Activated T-cell treated with anti-CD3 and anti-CD28 coated beads, Interleukin-2, amount 50 U/mL, for 4 hours (primary cell): ENCODE measurements around the gene CYP4A22. TPM values are rescaled to one million over a fixed set of nuclear protein-coding genes. Genes with fewer than 3 reads are reported as not detected.
"Not testable (repeated sequence)": the region's sequence is repeated elsewhere in the genome, so short reads cannot be mapped to it uniquely, and the experiment has no call there.

Experiments used
- ATAC-seq, 2 donors: fragments of 200-7000 bp; cut with Tn5 transposase; one replicate each; pipeline ENCODE4 v1.10.0; 2021
- DNase-seq: peaks from one replicate; pipeline ENCODE4 v3.0.0-alpha.2; 2020
- H3K27me3 Mint-ChIP-seq: one replicate; pipeline ENCODE4 v1.8.0; 2021; ENCODE audit warnings: low read depth, mixed read lengths
- H3K36me3 Mint-ChIP-seq: one replicate; pipeline ENCODE4 v1.8.0; 2022; ENCODE audit warnings: mixed read lengths; ENCODE audit not compliant: insufficient read depth
- H3K4me1 Mint-ChIP-seq: one replicate; pipeline ENCODE4 v1.8.0; 2021; ENCODE audit warnings: low read depth, mixed read lengths
- H3K4me3 Mint-ChIP-seq: one replicate; pipeline ENCODE4 v1.8.0; 2021; ENCODE audit warnings: mild to moderate bottlenecking, moderate library complexity, mixed read lengths
- H3K9me3 Mint-ChIP-seq: one replicate; pipeline ENCODE4 v1.8.0; 2021; ENCODE audit warnings: mixed read lengths
- total RNA-seq, 3 donors: library from RNA; stranded (reverse); gene quantifications; one replicate each; pipeline ENCODE4 v1.2.1, GENCODE V29; 2021

CYP4A22 gene
- total RNA-seq, 3 donors from 2014 or later, result not detected

DNA sequence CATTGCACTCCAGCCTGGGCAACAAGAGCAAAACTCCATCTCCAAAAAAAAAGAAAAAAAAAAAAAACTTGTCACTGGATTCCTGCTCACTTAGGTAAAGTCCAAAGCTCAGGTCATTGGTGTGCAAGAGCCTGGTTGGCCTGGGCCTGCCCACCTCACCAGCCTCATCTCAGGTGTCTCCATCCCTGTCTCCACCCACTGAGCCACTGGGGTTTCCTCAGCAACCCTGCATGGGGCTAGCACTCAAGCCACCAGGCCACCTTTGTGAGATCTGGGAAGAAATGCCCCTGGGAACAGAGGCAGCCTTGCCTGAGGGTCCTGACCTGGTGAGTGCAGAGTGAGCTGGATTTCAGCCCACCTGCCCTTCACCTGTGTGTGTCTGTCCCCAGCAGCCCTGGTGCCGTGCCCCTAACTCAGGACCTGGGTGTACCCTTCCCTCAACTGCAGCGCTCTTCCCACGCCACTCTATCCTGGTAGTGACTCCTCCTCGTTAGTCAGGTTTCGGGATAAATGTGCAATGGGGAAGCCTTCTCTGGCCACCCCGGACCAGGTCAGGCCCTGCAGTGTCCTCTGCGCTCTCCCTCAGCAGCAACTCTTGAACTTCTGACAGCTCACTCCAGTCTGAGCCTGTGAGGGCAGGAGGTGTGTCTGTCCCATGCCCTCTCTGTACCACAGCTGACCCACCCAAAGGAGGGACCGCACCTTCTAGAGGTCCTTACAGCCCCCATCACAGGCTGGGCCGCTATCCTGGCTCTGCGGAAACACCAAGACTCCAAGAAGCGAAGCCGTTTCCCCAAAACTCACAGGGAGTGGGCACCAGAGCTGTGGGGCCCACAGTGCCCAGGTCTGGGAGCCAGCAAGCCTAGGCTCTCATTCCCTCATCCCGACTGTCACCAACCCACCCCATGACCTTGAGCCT, 49.3 kb downstream of the CYP4A22 start:
- Mint-ChIP-seq H3K4me1 (no peaks in the 10 kb centered on the region), H3K9me3 (no peaks in the 10 kb centered on the region), H3K4me3 (no peak overlapping the region), H3K36me3 (no peaks in the 10 kb centered on the region), H3K27me3 (peaks cover 17% of the 10 kb centered on the region)
- DNase-seq (no peak), ATAC-seq (no peak)

DNA sequence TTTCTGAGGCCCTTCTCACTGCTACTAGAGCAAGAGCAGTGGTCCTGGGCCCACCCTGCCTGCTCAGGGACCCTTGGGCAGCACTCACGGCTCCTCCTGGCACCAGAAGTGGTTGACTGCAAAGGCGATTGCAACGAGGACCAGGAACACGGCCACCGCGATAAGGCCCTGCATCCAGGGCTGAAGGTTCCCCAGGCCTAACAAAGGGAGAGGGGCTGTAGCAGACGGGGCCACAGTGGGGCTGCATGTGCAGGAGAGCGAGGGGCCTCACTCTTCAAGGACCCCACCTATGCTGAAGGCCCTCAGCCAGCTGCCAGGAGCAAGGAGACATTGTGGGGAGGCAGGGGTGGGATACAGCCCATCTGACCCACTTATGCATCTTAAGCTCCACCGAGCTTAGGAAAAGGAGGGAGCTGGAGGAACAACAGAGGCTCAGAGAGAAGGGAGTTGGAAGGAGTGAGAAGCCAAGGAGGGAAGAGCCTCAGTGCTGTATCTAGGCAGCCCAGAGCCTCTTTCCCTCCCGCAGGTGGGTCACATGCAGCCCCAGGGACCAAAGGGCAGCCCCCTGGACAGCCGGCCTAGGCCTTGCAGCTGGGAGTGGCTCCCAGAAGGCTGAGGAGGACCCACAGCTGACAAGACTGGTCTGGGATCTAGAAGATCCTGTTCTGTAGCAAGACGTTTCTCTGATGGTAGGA, 50.1 kb downstream of the CYP4A22 start:
- Mint-ChIP-seq H3K4me1 (no peaks in the 10 kb centered on the region), H3K36me3 (no peaks in the 10 kb centered on the region), H3K4me3 (no peak overlapping the region), H3K9me3 (no peaks in the 10 kb centered on the region), H3K27me3 (peaks cover 11% of the 10 kb centered on the region)
- DNase-seq, result no peak
- no peak for ATAC-seq

DNA sequence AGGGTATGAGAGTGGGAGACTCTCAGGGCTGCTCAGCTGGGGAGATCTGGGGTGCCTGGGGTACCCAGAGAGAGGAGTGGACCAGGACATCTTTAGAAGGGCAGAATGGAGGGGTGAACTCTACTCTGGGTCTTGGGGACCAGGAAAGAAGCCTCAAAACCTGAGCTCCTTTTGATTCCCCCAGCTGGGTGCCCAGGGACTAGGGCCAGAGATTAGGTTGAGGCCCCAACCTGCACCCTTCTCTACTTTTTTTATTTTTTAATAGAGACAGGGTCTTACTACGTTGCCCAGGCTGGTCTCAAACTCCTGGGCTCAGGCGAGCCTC, 50.6 kb downstream of the CYP4A22 start:
- H3K4me1 Mint-ChIP-seq, result no peaks in the 10 kb centered on the region
- no peak for DNase-seq

DNA sequence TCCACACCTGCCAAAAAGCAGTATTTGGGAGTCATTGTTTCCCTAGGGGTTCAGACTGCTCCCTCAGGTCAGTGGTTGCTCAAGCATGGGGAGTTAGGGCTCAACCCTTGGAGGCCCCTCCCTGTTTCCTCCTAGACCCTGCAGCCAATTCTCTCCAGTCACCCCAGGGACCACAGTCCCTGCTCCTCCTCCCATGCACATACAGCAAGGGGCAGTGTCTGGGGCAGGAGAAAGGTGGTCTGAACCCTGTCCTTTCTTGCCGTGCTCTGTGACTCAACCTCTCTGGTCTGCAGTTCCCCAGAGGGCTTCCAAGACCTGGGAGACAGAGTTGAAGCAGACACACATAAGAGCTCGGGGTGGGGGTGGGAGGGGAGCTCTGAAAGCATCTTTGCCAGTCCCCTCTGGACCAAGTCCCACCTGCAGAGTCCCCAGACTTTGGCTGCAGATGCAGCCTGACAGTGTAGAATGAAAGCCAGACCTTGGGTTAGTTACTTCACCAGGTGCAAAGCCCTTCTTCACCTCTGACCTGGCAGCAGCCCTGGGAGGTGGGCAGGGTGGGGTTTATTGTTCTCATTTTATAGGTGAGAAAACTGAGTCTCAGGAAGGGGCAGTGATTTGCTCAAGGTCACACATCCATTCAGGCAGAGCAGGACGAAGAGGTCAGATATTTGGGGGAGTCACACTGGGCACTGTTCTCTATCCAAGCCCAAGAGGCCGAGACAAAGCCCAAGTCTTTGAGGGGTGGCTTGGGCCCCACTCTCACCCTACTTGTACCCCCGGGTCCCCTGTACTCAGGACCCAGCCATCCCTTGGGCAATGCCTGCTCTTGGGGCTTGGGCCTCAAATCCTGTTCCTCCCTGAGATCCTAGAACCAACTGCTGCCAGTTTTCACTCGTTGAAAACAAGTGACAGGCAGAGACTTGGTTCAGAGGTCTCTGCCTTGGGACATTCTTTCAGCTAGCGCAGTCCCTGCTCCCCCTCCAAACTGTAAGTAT, 51.8 kb downstream of the CYP4A22 start:
- Mint-ChIP-seq H3K9me3 (no peaks in the 10 kb centered on the region), H3K4me1 (no peaks in the 10 kb centered on the region), H3K27me3 (peaks cover 5% of the 10 kb centered on the region), H3K36me3 (no peaks in the 10 kb centered on the region), H3K4me3 (no peak overlapping the region)
- DNase-seq, result no peak
- no peak for ATAC-seq

More for the DNA sequence above, 50.6 kb downstream of the CYP4A22 start:
- Mint-ChIP-seq H3K27me3 (peaks cover 9% of the 10 kb centered on the region), H3K4me3 (no peak overlapping the region), H3K9me3 (no peaks in the 10 kb centered on the region), H3K36me3 (no peaks in the 10 kb centered on the region)
- ATAC-seq, result no peak

DNA sequence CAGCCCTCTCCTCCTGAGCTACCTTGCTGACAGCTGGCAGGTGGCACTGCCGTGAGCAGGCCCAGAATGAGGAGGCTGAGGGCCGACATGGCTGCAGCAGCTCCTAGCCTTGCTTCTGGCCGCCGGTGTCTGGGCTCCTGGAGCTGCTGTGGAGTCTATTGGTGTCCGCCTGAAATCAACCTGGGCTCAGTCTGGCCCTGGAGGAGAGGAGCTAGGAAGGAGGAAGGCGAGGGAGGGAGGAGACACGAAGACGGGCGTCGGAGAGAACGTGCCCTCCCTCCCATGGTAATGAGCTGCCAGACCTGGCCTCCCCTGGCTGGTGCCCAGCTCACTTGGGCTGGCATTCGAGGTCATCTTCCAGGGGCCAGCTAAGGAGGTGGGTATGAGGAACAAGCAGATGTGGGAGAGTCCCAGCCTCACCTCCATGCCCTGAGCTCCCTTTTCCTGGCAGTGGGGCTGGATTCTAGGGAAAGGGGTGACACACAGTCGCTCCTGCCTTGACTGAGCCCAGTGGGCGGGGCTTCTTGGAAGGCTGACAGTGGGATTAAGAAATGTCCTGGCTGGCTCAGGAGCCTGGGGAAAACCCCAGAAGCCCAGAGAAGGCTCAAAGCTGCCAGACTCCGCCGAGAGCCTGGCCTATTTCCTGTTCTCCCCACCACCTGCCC, 52.7 kb downstream of the CYP4A22 start, which contains the start of gene PDZK1IP1:
Gene PDZK1IP1 (minus strand): TSS at position 193 of the 665 bp plus-strand sequence. CDS start 104 bp downstream, at position 89.
- Mint-ChIP-seq H3K9me3 (no peaks in the 10 kb centered on the region), H3K36me3 (no peaks in the 10 kb centered on the region), H3K4me1 (no peaks in the 10 kb centered on the region), H3K4me3 (no peak within 1 kb of the TSS), H3K27me3 (peaks cover 5% of the 10 kb centered on the region)
- DNase-seq, result no peak
- ATAC-seq, result no peak

DNA sequence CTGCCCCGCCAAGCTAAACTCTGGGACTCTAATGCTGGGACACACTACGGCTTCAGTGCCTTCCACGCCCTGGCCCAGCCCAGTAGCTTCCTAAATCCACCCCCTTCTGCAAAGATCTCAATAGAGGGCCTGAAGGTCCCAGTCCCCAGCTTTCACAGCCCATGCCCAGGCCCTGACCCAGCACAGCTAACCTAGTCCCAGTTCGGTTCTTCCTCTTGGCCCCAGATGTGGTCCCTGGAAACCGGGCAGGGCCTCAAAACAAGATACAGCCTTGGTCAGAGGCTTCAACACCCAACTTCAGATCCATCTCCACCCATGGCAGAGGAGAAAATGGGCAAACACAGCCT, 53.2 kb downstream of the CYP4A22 start:
- Mint-ChIP-seq H3K4me1 (no peaks in the 10 kb centered on the region), H3K27me3 (peaks cover 5% of the 10 kb centered on the region), H3K4me3 (no peak overlapping the region), H3K9me3 (no peaks in the 10 kb centered on the region), H3K36me3 (no peaks in the 10 kb centered on the region)
- DNase-seq, result no peak
- ATAC-seq, result no peak

DNA sequence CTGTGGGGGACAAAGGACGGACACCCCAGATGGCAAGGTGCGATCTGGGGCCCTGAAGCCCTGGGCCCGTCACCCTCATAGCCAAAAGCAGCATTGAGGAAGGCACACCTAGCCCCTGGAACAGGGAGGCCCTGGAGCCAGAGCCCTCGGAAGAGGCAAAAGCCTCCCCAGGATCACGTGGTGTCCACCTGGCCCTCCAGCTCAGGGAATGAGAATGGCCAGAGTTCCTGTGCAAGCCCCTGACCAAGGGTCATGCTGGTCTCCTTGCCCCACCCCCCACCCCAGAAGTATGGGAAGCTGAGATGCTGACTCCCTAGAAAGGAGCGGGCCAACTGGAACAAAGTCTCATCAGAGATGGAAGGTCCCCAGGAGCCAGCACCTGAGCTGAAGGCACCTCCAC, 53.6 kb downstream of the CYP4A22 start:
- Mint-ChIP-seq H3K36me3 (no peaks in the 10 kb centered on the region), H3K9me3 (no peaks in the 10 kb centered on the region), H3K27me3 (peaks cover 5% of the 10 kb centered on the region), H3K4me3 (no peak overlapping the region), H3K4me1 (no peaks in the 10 kb centered on the region)
- ATAC-seq (no peak), DNase-seq (no peak)

DNA sequence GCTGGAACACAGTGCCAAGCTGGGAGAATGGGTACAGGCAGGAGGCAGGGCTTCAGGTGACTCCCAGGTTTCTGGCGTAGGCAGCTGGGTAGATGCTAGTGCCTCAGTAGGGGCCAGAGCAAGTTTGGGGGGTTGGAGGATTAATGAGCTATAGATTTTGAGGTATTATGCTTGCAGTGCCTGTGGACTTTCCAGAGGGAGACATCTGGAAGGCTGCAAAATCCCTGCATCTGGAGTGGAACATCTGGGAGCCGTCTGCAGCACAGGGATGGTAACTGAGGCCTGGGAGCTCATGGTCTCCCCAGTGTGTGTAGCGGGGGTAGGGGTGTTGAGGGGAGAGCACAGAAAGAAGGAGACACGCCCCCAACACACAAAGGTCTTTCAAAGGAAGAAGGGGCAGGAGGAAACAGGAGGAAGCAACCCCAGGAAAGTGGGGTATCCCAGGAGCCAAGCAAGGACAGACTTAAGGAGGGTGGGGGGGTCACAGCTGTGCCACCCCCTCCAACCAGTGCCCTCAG, 54.8 kb downstream of the CYP4A22 start:
- ATAC-seq, result no peak
- Mint-ChIP-seq H3K4me1 (no peaks in the 10 kb centered on the region), H3K27me3 (peaks cover 5% of the 10 kb centered on the region), H3K4me3 (no peak overlapping the region), H3K9me3 (no peaks in the 10 kb centered on the region), H3K36me3 (no peaks in the 10 kb centered on the region)
- no peak for DNase-seq

DNA sequence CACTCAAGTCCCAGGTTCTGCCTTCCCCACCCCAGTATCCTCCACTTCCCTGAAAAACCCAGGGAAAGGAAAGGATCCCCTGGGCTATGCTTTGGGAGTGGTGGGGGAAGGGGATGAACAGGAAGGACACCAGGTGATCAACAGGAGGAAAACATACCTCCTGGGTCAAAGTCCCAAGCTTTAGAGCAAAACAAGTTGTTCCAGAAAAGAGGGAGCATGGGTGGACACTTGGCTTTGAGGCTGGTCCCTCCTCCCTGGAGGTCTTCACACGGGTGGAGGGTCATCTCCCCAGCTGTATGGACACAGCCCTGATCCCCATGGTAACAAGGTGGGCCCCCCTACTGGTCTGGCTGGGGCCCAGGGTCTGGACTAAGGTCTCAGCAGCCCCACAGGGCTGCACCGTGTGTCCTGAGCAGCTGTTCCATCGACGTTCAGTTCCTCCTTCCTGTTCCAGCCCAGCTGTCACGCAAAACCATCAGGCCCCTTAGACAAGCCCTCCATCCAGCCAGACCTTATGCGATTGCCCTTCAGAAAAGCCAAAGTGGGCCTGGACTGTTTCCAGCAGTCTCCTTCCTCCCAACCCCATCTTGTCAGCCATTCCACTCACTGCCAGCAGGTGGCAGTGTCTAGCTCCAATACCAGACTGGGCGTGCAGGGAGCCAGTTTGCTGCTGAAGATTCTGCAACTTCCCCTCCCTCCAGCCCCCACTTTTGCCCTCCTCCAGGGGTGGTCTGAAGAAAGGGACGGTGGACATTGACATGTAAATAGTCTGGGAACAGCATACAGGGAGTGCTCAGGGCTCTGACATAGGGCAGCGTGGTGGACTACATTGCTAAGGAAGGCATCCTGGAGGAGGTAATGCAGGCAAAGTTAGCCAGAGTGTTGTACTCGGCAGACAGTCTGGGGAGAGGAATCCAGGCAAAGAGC, 55.5 kb downstream of the CYP4A22 start:
- DNase-seq (peak; percentile 53), ATAC-seq (peak; percentile 78 to 79)
- no peaks in the 10 kb centered on the region for H3K4me1 Mint-ChIP-seq
- H3K9me3 Mint-ChIP-seq, result no peaks in the 10 kb centered on the region
- no peaks in the 10 kb centered on the region for H3K36me3 Mint-ChIP-seq
- no peak overlapping the region for H3K4me3 Mint-ChIP-seq
- H3K27me3 Mint-ChIP-seq, result peaks cover 7% of the 10 kb centered on the region

DNA sequence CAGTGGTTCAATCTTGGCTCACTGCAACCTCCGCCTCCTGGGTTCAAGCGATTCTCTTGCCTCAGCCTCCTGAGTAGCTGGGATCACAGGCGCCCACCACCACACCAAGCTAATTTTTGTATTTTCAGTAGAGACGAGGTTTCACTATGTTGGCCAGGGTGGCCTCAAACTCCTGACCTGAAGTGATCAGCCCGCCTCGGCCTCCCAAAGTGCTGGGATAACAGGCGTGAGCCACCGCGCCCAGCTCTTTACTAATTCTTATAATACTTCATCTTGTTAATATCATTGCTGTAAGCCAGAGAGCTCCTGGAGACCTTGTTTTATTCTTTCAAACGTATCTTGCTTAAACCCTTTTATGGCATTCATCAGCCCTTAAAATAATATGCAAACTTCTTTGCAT, 56.3 kb downstream of the CYP4A22 start:
- not testable (repeated sequence) for H3K9me3 Mint-ChIP-seq, ATAC-seq, H3K36me3 Mint-ChIP-seq, H3K4me3 Mint-ChIP-seq, DNase-seq, H3K4me1 Mint-ChIP-seq
- H3K27me3 Mint-ChIP-seq, result peaks cover 13% of the 10 kb centered on the region

DNA sequence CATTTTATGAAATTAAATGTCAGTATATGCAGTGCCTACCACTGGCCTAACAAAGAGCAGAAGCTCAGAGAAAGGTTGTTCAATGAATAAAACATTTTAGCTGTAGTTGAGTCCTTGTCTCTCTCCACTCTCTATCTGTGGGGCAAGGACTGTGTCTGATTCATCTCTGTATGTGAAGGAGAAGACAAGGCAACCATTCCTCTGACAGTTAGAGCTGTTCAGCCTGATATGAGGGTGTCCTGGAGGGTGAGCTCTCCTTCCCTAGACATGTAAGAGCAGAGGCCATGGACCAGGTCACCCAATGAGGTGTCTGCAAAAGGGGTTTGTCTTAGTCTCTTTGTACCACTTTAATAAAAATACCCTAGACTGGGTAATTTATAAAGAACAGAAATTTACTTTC, 57.1 kb downstream of the CYP4A22 start:
- ATAC-seq (no peak), DNase-seq (no peak)
- H3K9me3 Mint-ChIP-seq, result no peaks in the 10 kb centered on the region
- peaks cover 22% of the 10 kb centered on the region for H3K27me3 Mint-ChIP-seq
- no peak overlapping the region for H3K4me3 Mint-ChIP-seq
- no peaks in the 10 kb centered on the region for H3K36me3 Mint-ChIP-seq
- H3K4me1 Mint-ChIP-seq, result no peaks in the 10 kb centered on the region

DNA sequence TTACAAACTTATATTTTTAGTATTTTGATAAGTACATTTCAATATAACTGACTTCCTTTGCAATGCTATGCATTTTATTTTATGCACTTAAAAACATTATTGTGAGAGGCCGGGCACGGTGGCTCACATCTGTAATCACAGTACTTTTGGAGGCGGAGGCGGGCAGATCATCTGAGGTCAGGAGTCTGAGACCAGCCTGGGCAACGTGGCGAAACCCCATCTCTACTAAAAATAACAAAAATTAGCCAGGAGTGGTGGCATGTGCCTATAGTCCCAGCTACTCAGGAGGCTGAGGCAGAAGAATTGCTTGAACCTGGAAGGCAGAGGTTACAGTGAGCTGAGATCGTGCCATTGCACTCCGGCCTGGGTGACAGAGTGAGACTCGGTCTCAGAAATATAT, 58.7 kb downstream of the CYP4A22 start:
- not testable (repeated sequence) for H3K36me3 Mint-ChIP-seq, H3K4me3 Mint-ChIP-seq, H3K4me1 Mint-ChIP-seq, H3K9me3 Mint-ChIP-seq, DNase-seq, ATAC-seq
- H3K27me3 Mint-ChIP-seq, result peaks cover 32% of the 10 kb centered on the region

DNA sequence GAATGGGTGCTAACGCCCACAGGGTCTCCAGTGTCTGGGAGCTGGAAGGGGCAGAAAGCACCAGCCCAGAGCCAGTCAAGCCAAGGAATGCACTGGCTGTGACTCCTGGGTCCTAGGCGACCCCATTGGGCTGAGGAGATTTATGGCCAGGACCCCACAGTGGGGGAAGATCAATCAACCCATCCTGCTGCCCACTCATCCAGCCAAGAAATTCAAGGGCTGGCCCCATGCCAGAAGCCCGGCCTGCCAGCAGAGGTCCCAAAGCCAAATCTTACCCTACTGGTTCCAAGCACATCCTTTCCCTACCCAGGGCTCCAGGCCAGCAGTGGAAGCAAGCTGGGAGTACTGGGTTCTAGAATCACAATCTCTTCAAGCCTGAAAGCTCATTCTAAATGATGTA, 59.4 kb downstream of the CYP4A22 start:
- DNase-seq (no peak), ATAC-seq (no peak)
- Mint-ChIP-seq H3K27me3 (peaks cover 32% of the 10 kb centered on the region), H3K4me1 (no peaks in the 10 kb centered on the region), H3K4me3 (no peak overlapping the region), H3K36me3 (no peaks in the 10 kb centered on the region), H3K9me3 (no peaks in the 10 kb centered on the region)
